Activated naive CD4-positive, alpha-beta T cell treated with anti-CD3 and anti-CD28 coated beads for 36 hours (primary cell): ENCODE measurements around the gene PGF. TPM values are rescaled to one million over a fixed set of nuclear protein-coding genes. Genes with fewer than 3 reads are reported as not detected.
"Not testable (repeated sequence)": the region's sequence is repeated elsewhere in the genome, so short reads cannot be mapped to it uniquely, and the experiment has no call there.

Experiments
- CTCF ChIA-PET: fragments of 350-600 bp; sonication (Branson Sonifier 250); formaldehyde crosslinking; loops from one replicate; lab custom pipeline; 2021; ENCODE audit warnings: antibody characterized with exemption; lab: Charles Lee
- DNase-seq: peaks from one replicate; pipeline ENCODE4 v3.0.0-alpha.2; 2020
- H3K27ac Mint-ChIP-seq: one replicate; pipeline ENCODE4 v1.8.0; 2021; ENCODE audit warnings: mild to moderate bottlenecking, mixed read lengths
- H3K27me3 Mint-ChIP-seq: one replicate; pipeline ENCODE4 v1.8.0; 2021; ENCODE audit warnings: low read depth, mixed read lengths
- H3K36me3 Mint-ChIP-seq: one replicate; pipeline ENCODE4 v1.8.0; 2021; ENCODE audit warnings: low read depth, mixed read lengths
- H3K4me1 Mint-ChIP-seq: one replicate; pipeline ENCODE4 v1.8.0; 2021; ENCODE audit warnings: low read depth, mixed read lengths
- H3K4me3 Mint-ChIP-seq: one replicate; pipeline ENCODE4 v1.8.0; 2021; ENCODE audit warnings: mild to moderate bottlenecking, moderate library complexity, mixed read lengths
- H3K9me3 Mint-ChIP-seq: one replicate; pipeline ENCODE4 v1.8.0; 2021; ENCODE audit warnings: mixed read lengths
- intact Hi-C: fragments of 100-400 bp; cut with micrococcal nuclease; formaldehyde crosslinking; loops from one replicate; pipeline ENCODE4 v1.15.1; 2023
- total RNA-seq, 2 experiments: library from RNA; stranded (reverse); gene quantifications; one replicate each; pipeline ENCODE4 v1.2.3, GENCODE V29; 2021

Gene PGF
- total RNA-seq, 2 experiments from 2014 or later = 0.10 TPM; not detected in 1

- Mint-ChIP-seq H3K27me3 (no peaks in the 10 kb centered on the region), H3K4me3 (no peak overlapping the region), H3K27ac (no peak overlapping the region), H3K36me3 (no peaks in the 10 kb centered on the region), H3K4me1 (peaks cover 17% of the 10 kb centered on the region), H3K9me3 (peaks cover 9% of the 10 kb centered on the region)
- DNase-seq = no peak
- CTCF ChIA-PET = interaction anchor here (0.6 to 2.6 kb wide), 2 partner anchors 10 to 63 kb away, joined by 3 to 22 read pairs; no protein-coding TSS in a partner anchor
- intact Hi-C loops = no loop called here
Observed at GRCh38 chr14:74935360-74935680, 20.1 kb downstream of the PGF start.

- no peak for DNase-seq
- Mint-ChIP-seq H3K27me3 (no peaks in the 10 kb centered on the region), H3K4me1 (peaks cover 17% of the 10 kb centered on the region), H3K9me3 (peaks cover 9% of the 10 kb centered on the region), H3K36me3 (no peaks in the 10 kb centered on the region), H3K4me3 (no peak overlapping the region), H3K27ac (no peak overlapping the region)
- intact Hi-C loops = no loop called here
- CTCF ChIA-PET = interaction anchor here (0.9 to 2.6 kb wide), 3 partner anchors 10 to 73 kb away, joined by 3 to 22 read pairs (median 6); no protein-coding TSS in a partner anchor
Observed at GRCh38 chr14:74934476-74935359, 20.7 kb downstream of the PGF start.

GRCh38 chr14:74934041-74934440, 21.4 kb downstream of the PGF start:
- Mint-ChIP-seq H3K36me3 (no peaks in the 10 kb centered on the region), H3K9me3 (peaks cover 8% of the 10 kb centered on the region), H3K4me3 (no peak overlapping the region), H3K4me1 (peaks cover 20% of the 10 kb centered on the region), H3K27me3 (no peaks in the 10 kb centered on the region), H3K27ac (no peak overlapping the region)
- intact Hi-C loops = no loop called here
- CTCF ChIA-PET = interaction anchor here (0.9 to 1.1 kb wide), 2 partner anchors 11 to 73 kb away, joined by 3 to 6 read pairs; no protein-coding TSS in a partner anchor
- no peak for DNase-seq

- CTCF ChIA-PET = interaction anchor here (0.6 to 1.1 kb wide), 3 partner anchors 12 to 156 kb away, joined by 3 to 4 read pairs (median 3); no protein-coding TSS in a partner anchor
- H3K4me3 Mint-ChIP-seq, H3K27me3 Mint-ChIP-seq, H3K36me3 Mint-ChIP-seq, DNase-seq, H3K9me3 Mint-ChIP-seq, H3K27ac Mint-ChIP-seq, intact Hi-C loops: not testable (repeated sequence)
- H3K4me1 Mint-ChIP-seq = peaks cover 19% of the 10 kb centered on the region
Observed at GRCh38 chr14:74932936-74933335, 22.5 kb downstream of the PGF start.

- DNase-seq = peak; percentile 23
- Mint-ChIP-seq H3K9me3 (no peaks in the 10 kb centered on the region), H3K36me3 (no peaks in the 10 kb centered on the region), H3K4me1 (peaks cover 16% of the 10 kb centered on the region), H3K27me3 (no peaks in the 10 kb centered on the region), H3K4me3 (no peak overlapping the region), H3K27ac (no peak overlapping the region)
- intact Hi-C loops = no loop called here
- CTCF ChIA-PET = interaction anchor here (0.6 to 1.6 kb wide), 6 partner anchors 10 to 156 kb away, joined by 3 to 6 read pairs (median 4); no protein-coding TSS in a partner anchor
Observed at GRCh38 chr14:74932401-74932901, 22.9 kb downstream of the PGF start.

- H3K9me3 Mint-ChIP-seq, H3K4me3 Mint-ChIP-seq, H3K27me3 Mint-ChIP-seq, DNase-seq, H3K27ac Mint-ChIP-seq, intact Hi-C loops, H3K36me3 Mint-ChIP-seq: not testable (repeated sequence)
- peaks cover 10% of the 10 kb centered on the region for H3K4me1 Mint-ChIP-seq
- CTCF ChIA-PET = interaction anchor here (0.6 to 3.0 kb wide), 7 partner anchors 10 to 72 kb away, joined by 3 to 14 read pairs (median 4); no protein-coding TSS in a partner anchor
Observed at GRCh38 chr14:74931744-74932143, 23.7 kb downstream of the PGF start.

- peaks cover 10% of the 10 kb centered on the region for H3K4me1 Mint-ChIP-seq
- H3K36me3 Mint-ChIP-seq = no peaks in the 10 kb centered on the region
- no peak overlapping the region for H3K27ac Mint-ChIP-seq
- intact Hi-C loops = no loop called here
- H3K9me3 Mint-ChIP-seq = no peaks in the 10 kb centered on the region
- DNase-seq = no peak
- no peak overlapping the region for H3K4me3 Mint-ChIP-seq
- H3K27me3 Mint-ChIP-seq = no peaks in the 10 kb centered on the region
- CTCF ChIA-PET = interaction anchor here (2.9 to 3.0 kb wide), 2 partner anchors 24 to 69 kb away, joined by 14 read pairs; no protein-coding TSS in a partner anchor
Observed at GRCh38 chr14:74929242-74929641, 26.2 kb downstream of the PGF start.

- Mint-ChIP-seq H3K36me3 (no peaks in the 10 kb centered on the region), H3K27ac (no peak overlapping the region), H3K9me3 (no peaks in the 10 kb centered on the region), H3K4me3 (no peak overlapping the region), H3K27me3 (no peaks in the 10 kb centered on the region), H3K4me1 (peaks cover 12% of the 10 kb centered on the region)
- DNase-seq = no peak
- intact Hi-C loops = no loop called here
- CTCF ChIA-PET = no interaction called here
Observed at GRCh38 chr14:74927225-74927624, 28.2 kb downstream of the PGF start.

GRCh38 chr14:74924061-74924460, 31.3 kb downstream of the PGF start:
- H3K36me3 Mint-ChIP-seq = no peaks in the 10 kb centered on the region
- no peak for DNase-seq
- intact Hi-C loops = no loop called here
- no peak overlapping the region for H3K27ac Mint-ChIP-seq
- peaks cover 13% of the 10 kb centered on the region for H3K4me1 Mint-ChIP-seq
- CTCF ChIA-PET = interaction anchor here (1.4 to 3.1 kb wide), 4 partner anchors 18 to 63 kb away, joined by 3 to 18 read pairs (median 6); no protein-coding TSS in a partner anchor
- H3K4me3 Mint-ChIP-seq = peak overlapping the region; percentile 0
- no peaks in the 10 kb centered on the region for H3K9me3 Mint-ChIP-seq
- no peaks in the 10 kb centered on the region for H3K27me3 Mint-ChIP-seq

GRCh38 chr14:74922752-74923401, 32.5 kb downstream of the PGF start, which contains the start of gene RPS6KL1:
Gene RPS6KL1, minus strand, starts transcription at chr14:74923260. Its CDS starts 1,719 bp downstream, at chr14:74921541.
- Mint-ChIP-seq H3K36me3 (no peaks in the 10 kb centered on the region), H3K4me1 (peaks cover 12% of the 10 kb centered on the region), H3K27ac (no peak within 1 kb of the TSS), H3K9me3 (no peaks in the 10 kb centered on the region), H3K27me3 (no peaks in the 10 kb centered on the region), H3K4me3 (peak within 1 kb of the TSS; percentile 73)
- peak; percentile 78 for DNase-seq
- CTCF ChIA-PET = interaction anchor here (0.9 to 3.1 kb wide), 6 partner anchors 16 to 62 kb away, joined by 3 to 18 read pairs (median 4); no protein-coding TSS in a partner anchor
- intact Hi-C loops = no loop called here

GRCh38 chr14:74921987-74922751, 33.2 kb downstream of the PGF start:
- no peak overlapping the region for H3K27ac Mint-ChIP-seq
- no peaks in the 10 kb centered on the region for H3K9me3 Mint-ChIP-seq
- peak overlapping the region; percentile 73 for H3K4me3 Mint-ChIP-seq
- DNase-seq = no peak
- CTCF ChIA-PET = interaction anchor here (0.9 to 3.1 kb wide), 5 partner anchors 16 to 166 kb away, joined by 3 to 18 read pairs (median 5); no protein-coding TSS in a partner anchor
- H3K27me3 Mint-ChIP-seq = no peaks in the 10 kb centered on the region
- intact Hi-C loops = no loop called here
- H3K36me3 Mint-ChIP-seq = peaks cover 2% of the 10 kb centered on the region
- peaks cover 12% of the 10 kb centered on the region for H3K4me1 Mint-ChIP-seq
